CD4-positive, alpha-beta T cell (primary cell): Measurements from ENCODE around the gene ASB5. TPM values are rescaled to one million over a fixed set of nuclear protein-coding genes. Genes with fewer than 3 reads are reported as not detected.

ENCODE experiments used
- ATAC-seq: fragments of 200-7000 bp; cut with Tn5 transposase; one replicate; pipeline ENCODE4 v1.10.0; 2022; ENCODE audit warnings: mild to moderate bottlenecking; ENCODE audit not compliant: poor library complexity
- CTCF ChIA-PET: fragments of 350-600 bp; sonication (Branson Sonifier 250); formaldehyde crosslinking; loops from one replicate; lab custom pipeline; 2021; ENCODE audit warnings: antibody characterized with exemption, inconsistent platforms; lab: Charles Lee
- POLR2A ChIA-PET: fragments of 350-600 bp; sonication (Branson Sonifier 250); formaldehyde crosslinking; loops from one replicate; lab custom pipeline; 2021; ENCODE audit warnings: antibody characterized with exemption, inconsistent platforms; lab: Charles Lee
- DNase-seq, 14 experiments: peaks; one replicate each; pipeline ENCODE4 v3.0.0-alpha.2; 2013 to 2020; ENCODE audit warnings: mixed read lengths in 2 of 14
- H3K27ac ChIP-seq, 2 donors: one replicate each; pipeline versions ENCODE4 v1.5.1 to v1.7.0; 2013; ENCODE audit warnings: low read length in 2 of 2, low read depth in 1 of 2, mild to moderate bottlenecking in 1 of 2
- H3K27me3 ChIP-seq, 2 experiments: 1 replicate in 1 of 2; 2 replicates in 1 of 2; pipeline versions ENCODE4 v1.6.1 to v1.7.0; 2013; ENCODE audit warnings: low read length in 2 of 2, control low read depth in 1 of 2, mild to moderate bottlenecking in 1 of 2, moderate library complexity in 1 of 2; ENCODE audit not compliant: insufficient read depth in 2 of 2, control insufficient read depth in 1 of 2
- H3K36me3 ChIP-seq: one replicate; pipeline ENCODE4 v1.6.1; 2013; ENCODE audit warnings: low read length, control low read depth; ENCODE audit not compliant: insufficient read depth
- H3K4me1 ChIP-seq: one replicate; pipeline ENCODE4 v1.6.1; 2013; ENCODE audit warnings: low read length, control low read depth; ENCODE audit not compliant: insufficient read depth
- H3K4me3 ChIP-seq: one replicate; pipeline ENCODE4 v1.5.1; 2013; ENCODE audit warnings: mild to moderate bottlenecking, low read length, moderate library complexity
- H3K9me3 ChIP-seq, 2 experiments: 1 replicate in 1 of 2; 2 replicates in 1 of 2; pipeline versions ENCODE4 v1.6.1 to v1.7.0; 2013; ENCODE audit warnings: low read length in 2 of 2, mild to moderate bottlenecking in 2 of 2, control low read depth in 1 of 2, moderate library complexity in 1 of 2; ENCODE audit not compliant: control insufficient read depth in 1 of 2, insufficient read depth in 1 of 2
- H3K27ac Mint-ChIP-seq: one replicate; pipeline ENCODE4 v1.8.0; 2020; ENCODE audit warnings: mixed read lengths
- H3K27me3 Mint-ChIP-seq: one replicate; pipeline ENCODE4 v1.8.0; 2021; ENCODE audit warnings: mixed read lengths
- H3K36me3 Mint-ChIP-seq: one replicate; pipeline ENCODE4 v1.8.0; 2021; ENCODE audit warnings: low read depth, mixed read lengths
- H3K4me1 Mint-ChIP-seq: one replicate; pipeline ENCODE4 v1.8.0; 2021; ENCODE audit warnings: low read depth, mixed read lengths
- H3K4me3 Mint-ChIP-seq: one replicate; pipeline ENCODE4 v1.8.0; 2020; ENCODE audit warnings: mild to moderate bottlenecking, mixed read lengths
- H3K9me3 Mint-ChIP-seq: one replicate; pipeline ENCODE4 v1.8.0; 2020; ENCODE audit warnings: mixed read lengths
- CTCF ChIP-seq: fragments of 200-600 bp; IDR thresholded peaks from one replicate; pipeline ENCODE4 v1.8.0; 2022; ENCODE audit warnings: antibody characterized with exemption, mild to moderate bottlenecking
- intact Hi-C, 2 experiments: fragments of 100-400 bp; cut with DNase I in 1 of 2; cut with micrococcal nuclease in 1 of 2; formaldehyde crosslinking; loops; one replicate each; pipeline versions ENCODE4 v1.15.1 to v1.9.0; 2023 to 2025; cut with DNase I, micrococcal nuclease
- total RNA-seq, 174 experiments: library from RNA in 2 of 174; stranded (reverse) in 2 of 174; gene quantifications; one replicate each; pipeline ENCODE4 v1.2.3 and lab custom pipeline; 2021 to 2026

The ASB5 gene
- total RNA-seq, 2 experiments from 2014 or later = not detected

GRCh38 chr4:176207839-176208238 is 61.2 kb downstream of the ASB5 start:
- no peaks in the 10 kb centered on the region for H3K36me3 Mint-ChIP-seq
- no peak overlapping the region for H3K27ac Mint-ChIP-seq
- Histone ChIP-seq H3K4me1 (no peaks in the 10 kb centered on the region), H3K27me3 (peaks cover 0 to 18% of the 10 kb centered on the region in 2 experiments), H3K9me3 (no peaks in the 10 kb centered on the region), H3K36me3 (no peaks in the 10 kb centered on the region), H3K27ac (no peak overlapping the region), H3K4me3 (no peak overlapping the region)
- ChIA-PET CTCF (no interaction called here), POLR2A (no interaction called here)
- peaks cover 51% of the 10 kb centered on the region for H3K27me3 Mint-ChIP-seq
- no peak for TF ChIP-seq CTCF
- no peaks in the 10 kb centered on the region for H3K4me1 Mint-ChIP-seq
- ATAC-seq (no peak), DNase-seq (no peak)
- no peak overlapping the region for H3K4me3 Mint-ChIP-seq
- intact Hi-C loops = no loop called here
- H3K9me3 Mint-ChIP-seq = no peaks in the 10 kb centered on the region

GRCh38 chr4:176205299-176205698 is 63.7 kb downstream of the ASB5 start:
- no peak for ATAC-seq
- no peaks in the 10 kb centered on the region for H3K9me3 Mint-ChIP-seq
- H3K4me1 Mint-ChIP-seq = no peaks in the 10 kb centered on the region
- Histone ChIP-seq H3K4me3 (no peak overlapping the region), H3K27ac (no peak overlapping the region), H3K36me3 (no peaks in the 10 kb centered on the region), H3K27me3 (peaks cover 0 to 18% of the 10 kb centered on the region in 2 experiments), H3K4me1 (no peaks in the 10 kb centered on the region), H3K9me3 (no peaks in the 10 kb centered on the region)
- no peak for TF ChIP-seq CTCF
- no peak overlapping the region for H3K4me3 Mint-ChIP-seq
- H3K27ac Mint-ChIP-seq = no peak overlapping the region
- H3K27me3 Mint-ChIP-seq = peaks cover 50% of the 10 kb centered on the region
- DNase-seq = no peak
- ChIA-PET CTCF (no interaction called here), POLR2A (no interaction called here)
- intact Hi-C loops = no loop called here
- no peaks in the 10 kb centered on the region for H3K36me3 Mint-ChIP-seq

GRCh38 chr4:176198316-176198903 is 70.6 kb downstream of the ASB5 start:
- Mint-ChIP-seq H3K9me3 (no peaks in the 10 kb centered on the region), H3K27me3 (peaks cover 31% of the 10 kb centered on the region), H3K27ac (no peak overlapping the region), H3K4me1 (peaks cover 10% of the 10 kb centered on the region), H3K4me3 (no peak overlapping the region), H3K36me3 (peaks cover 7% of the 10 kb centered on the region)
- no peak for TF ChIP-seq CTCF
- ATAC-seq (no peak), DNase-seq (no peak)
- no peaks in the 10 kb centered on the region for H3K36me3 ChIP-seq
- no peaks in the 10 kb centered on the region for H3K9me3 ChIP-seq
- intact Hi-C loops = loop anchor here (5.0 to 10.0 kb wide), 5 partner anchors 134 to 1916 kb away; partner anchors contain the start of genes CEP44 (in 2 of the 2), FBXO8 (in 2 of the 2), AGA (in 1 of the 2) and WDR17 (in 1 of the 2)
- peaks cover 11% of the 10 kb centered on the region for H3K4me1 ChIP-seq
- peaks cover 5 to 8% of the 10 kb centered on the region in 2 experiments for H3K27me3 ChIP-seq
- no peak overlapping the region for H3K4me3 ChIP-seq
- CTCF ChIA-PET = no interaction called here
- H3K27ac ChIP-seq = no peak overlapping the region
- POLR2A ChIA-PET = no interaction called here
